Stimulated activated memory B cell treated with anti-CD40 and anti-IgM and Interleukin-4, amounts not matched to agents 10 μg/mL and 1 μg/mL and 100 μg/mL, for 72 hours (primary cell): Measurements from ENCODE around the gene IZUMO3.

Source experiments
- ATAC-seq: fragments of 150-1000 bp; cut with Tn5 transposase; 2 replicates; pipeline ENCODE4 v1.10.0; 2021
- H3K27ac Mint-ChIP-seq: one replicate; pipeline ENCODE4 v1.8.0; 2022; ENCODE audit warnings: mild to moderate bottlenecking, mixed read lengths
- H3K27me3 Mint-ChIP-seq: one replicate; pipeline ENCODE4 v1.8.0; 2022; ENCODE audit warnings: mixed read lengths
- H3K36me3 Mint-ChIP-seq: one replicate; pipeline ENCODE4 v1.8.0; 2022; ENCODE audit warnings: mixed read lengths
- H3K4me1 Mint-ChIP-seq: one replicate; pipeline ENCODE4 v1.8.0; 2022; ENCODE audit warnings: mixed read lengths
- H3K4me3 Mint-ChIP-seq: one replicate; pipeline ENCODE4 v1.8.0; 2022; ENCODE audit warnings: mild to moderate bottlenecking, moderate library complexity, mixed read lengths
- H3K9me3 Mint-ChIP-seq: one replicate; pipeline ENCODE4 v1.8.0; 2022; ENCODE audit warnings: mixed read lengths

The IZUMO3 gene

GRCh38 chr9:24502206-24502937 is 43.3 kb downstream of the IZUMO3 start:
- Mint-ChIP-seq H3K36me3 (no peaks in the 10 kb centered on the region), H3K27ac (no peak overlapping the region), H3K4me1 (no peaks in the 10 kb centered on the region), H3K4me3 (no peak overlapping the region), H3K9me3 (no peaks in the 10 kb centered on the region), H3K27me3 (no peaks in the 10 kb centered on the region)
- no peak for ATAC-seq

- H3K27ac Mint-ChIP-seq = no peak overlapping the region
- H3K4me3 Mint-ChIP-seq = no peak overlapping the region
- no peak for ATAC-seq
- H3K9me3 Mint-ChIP-seq = no peaks in the 10 kb centered on the region
- no peaks in the 10 kb centered on the region for H3K4me1 Mint-ChIP-seq
- no peaks in the 10 kb centered on the region for H3K36me3 Mint-ChIP-seq
- no peaks in the 10 kb centered on the region for H3K27me3 Mint-ChIP-seq
Measured at GRCh38 chr9:24500761-24501160, 44.9 kb downstream of the IZUMO3 start.

- Mint-ChIP-seq H3K4me1 (no peaks in the 10 kb centered on the region), H3K27me3 (no peaks in the 10 kb centered on the region), H3K9me3 (peaks cover 6% of the 10 kb centered on the region), H3K36me3 (no peaks in the 10 kb centered on the region), H3K4me3 (no peak overlapping the region), H3K27ac (no peak overlapping the region)
- ATAC-seq = no peak
Measured at GRCh38 chr9:24498632-24499031, 47.1 kb downstream of the IZUMO3 start.

GRCh38 chr9:24497671-24498070 is 48.0 kb downstream of the IZUMO3 start:
- no peak for ATAC-seq
- Mint-ChIP-seq H3K27ac (no peak overlapping the region), H3K4me1 (no peaks in the 10 kb centered on the region), H3K4me3 (no peak overlapping the region), H3K9me3 (peaks cover 6% of the 10 kb centered on the region), H3K36me3 (no peaks in the 10 kb centered on the region), H3K27me3 (no peaks in the 10 kb centered on the region)
